ENCODE results near the gene PCLO.

- TF ChIP-seq CTCF (conservative IDR thresholded peaks at IDR 0.05; ENCODE audit: low read length) (no peak), EZH2phosphoT487 (IDR thresholded peaks at IDR 0.05; ENCODE audit: borderline replicate concordance, low read depth, low read length) (no peak)
These were observed 447.3 kb downstream of the PCLO start for GRCh38 chr7:82715344-82715743.
